ENCODE results near the gene ODC1. TPM values are rescaled to one million over a fixed set of nuclear protein-coding genes. Genes with fewer than 3 reads are reported as not detected.

The ODC1 gene
- total and polyA plus RNA-seq, 2 experiments from 2014 or later: 23.3 to 70.3 TPM

GRCh38 chr2:10438688-10439087, 9.4 kb downstream of the ODC1 start:
- Histone ChIP-seq H3K27ac (ENCODE audit: low read depth) (no peak overlapping the region), H3K79me2 (replicated peaks; ENCODE audit: insufficient read depth) (no peaks in the 10 kb centered on the region), H3K4me3 (no peak overlapping the region), H3F3A (replicated peaks; ENCODE audit: low read depth) (no peaks in the 10 kb centered on the region), H4K20me1 (replicated peaks; ENCODE audit: insufficient read depth) (no peaks in the 10 kb centered on the region), H2AFZ (no peak overlapping the region), H3K27me3 (ENCODE audit: insufficient read depth) (no peaks in the 10 kb centered on the region), H3K4me1 (ENCODE audit: insufficient read depth) (no peaks in the 10 kb centered on the region), H3K36me3 (ENCODE audit: insufficient read depth) (peaks cover 11% of the 10 kb centered on the region; the same call in 1 of the 2 replicates), H3K4me2 (no peak overlapping the region), H3K9me2 (ENCODE audit: insufficient read depth) (no peaks in the 10 kb centered on the region)
- TF ChIP-seq ZNF331 (CRISPR knock-in tag; IDR thresholded peaks at IDR 0.05; ENCODE audit: low read depth) (no peak), CREB1 (CRISPR knock-in tag; IDR thresholded peaks at IDR 0.05; ENCODE audit: low read depth) (no peak), NANOG (IDR thresholded peaks at IDR 0.05; ENCODE audit: borderline replicate concordance) (no peak), ETS1 (IDR thresholded peaks at IDR 0.05) (no peak), EZH2 (IDR thresholded peaks at IDR 0.05; ENCODE audit: low read depth, unreplicated experiment) (no peak), REST (IDR thresholded peaks at IDR 0.05; ENCODE audit: unreplicated experiment) (no peak), ZNF462 (CRISPR knock-in tag; IDR thresholded peaks at IDR 0.05) (no peak), POLR2AphosphoS5 (IDR thresholded peaks at IDR 0.05; ENCODE audit: low read depth) (no peak), JUNB (IDR thresholded peaks at IDR 0.05; ENCODE audit: unreplicated experiment) (no peak), STAT1 (IDR thresholded peaks at IDR 0.05; ENCODE audit: unreplicated experiment) (no peak), CTCF (conservative IDR thresholded peaks at IDR 0.05; ENCODE audit: low read depth in 2 of 2) (no peak), EZH2phosphoT487 (IDR thresholded peaks at IDR 0.05; ENCODE audit: unreplicated experiment) (no peak), ZNF114 (CRISPR knock-in tag; IDR thresholded peaks at IDR 0.05) (no peak)
- peaks cover 47% of the 10 kb centered on the region for H3K36me3 Mint-ChIP-seq (ENCODE audit: low read depth)
- H3K4me3 Mint-ChIP-seq: no peak overlapping the region
- no peak for ATAC-seq
- H3K27ac Mint-ChIP-seq: no peak overlapping the region
- no peak for DNase-seq (ENCODE audit: low spot score)
- peaks cover 10% of the 10 kb centered on the region for H3K27me3 Mint-ChIP-seq (ENCODE audit: insufficient read depth, low read depth, poor library complexity)
- no peaks in the 10 kb centered on the region for H3K9me3 Mint-ChIP-seq
- H3K4me1 Mint-ChIP-seq: no peaks in the 10 kb centered on the region
